ENCODE results near the gene PRKCQ.

Gene PRKCQ

DNA sequence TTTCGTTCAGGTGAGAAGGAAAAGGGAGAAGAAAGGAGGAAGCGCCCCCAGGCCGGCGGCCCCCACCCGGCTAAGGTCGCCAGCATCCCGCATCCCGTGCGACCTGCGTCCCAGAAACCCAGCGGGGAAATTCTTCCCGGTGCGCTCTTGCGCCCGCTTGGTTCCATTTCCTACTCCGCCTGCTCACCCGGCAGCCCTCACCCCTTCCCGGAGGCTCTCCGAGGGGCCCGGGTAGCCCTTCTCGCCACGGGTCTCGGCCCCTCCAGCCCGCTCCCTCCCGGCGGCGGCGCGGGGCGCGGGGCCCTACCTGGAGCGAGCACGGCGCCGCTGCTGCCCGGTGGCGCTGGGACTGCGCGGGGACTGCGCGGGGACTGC, at the start of gene PRKCQ:
Gene PRKCQ, minus strand, starts transcription at position 373 of the 375 bp plus-strand sequence. CDS start 65,141 bp downstream, outside the sequence.
- H3K4me1 Mint-ChIP-seq = peaks cover 6% of the 10 kb centered on the region
- no peaks in the 10 kb centered on the region for H3K36me3 Mint-ChIP-seq
- peak within 1 kb of the TSS; percentile 79 for H3K4me3 Mint-ChIP-seq
- ATAC-seq (ENCODE audit: low read depth) (peak; percentile 37), DNase-seq (ENCODE audit: low spot score in 2 of 2) (no peak)
- H3K27ac Mint-ChIP-seq = no peak within 1 kb of the TSS
- peaks cover 28% of the 10 kb centered on the region for H3K27me3 Mint-ChIP-seq
- no peaks in the 10 kb centered on the region for H3K9me3 Mint-ChIP-seq

- Mint-ChIP-seq H3K27me3 (peaks cover 6% of the 10 kb centered on the region), H3K4me3 (no peak overlapping the region), H3K27ac (no peak overlapping the region), H3K36me3 (no peaks in the 10 kb centered on the region), H3K4me1 (no peaks in the 10 kb centered on the region), H3K9me3 (no peaks in the 10 kb centered on the region)
- ATAC-seq (ENCODE audit: low read depth) = no peak
- DNase-seq (ENCODE audit: low spot score in 2 of 2) = no peak
Observed at GRCh38 chr10:6625428-6625827, 45.4 kb upstream of the PRKCQ start.

DNA sequence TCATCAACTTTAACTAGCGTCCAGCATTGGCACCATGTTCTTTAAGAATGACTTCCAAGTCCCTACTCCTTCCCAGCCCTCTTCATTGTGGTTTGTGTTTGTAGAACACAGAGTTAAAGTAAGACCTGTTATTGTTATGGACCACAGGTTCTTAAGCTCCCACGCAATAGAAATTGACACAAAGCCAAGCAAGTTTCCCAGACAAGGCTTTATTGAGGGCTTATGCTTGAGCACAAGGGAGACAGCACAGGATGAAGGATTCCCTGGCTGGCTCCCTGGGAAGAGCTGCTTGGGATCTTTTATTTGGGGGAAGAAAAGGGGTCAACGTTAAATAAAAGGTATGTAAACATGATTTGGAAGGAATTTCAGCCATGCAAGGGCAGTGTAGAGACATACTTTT, 44.3 kb upstream of the PRKCQ start:
- H3K4me3 Mint-ChIP-seq = no peak overlapping the region
- ATAC-seq (ENCODE audit: low read depth) (no peak), DNase-seq (ENCODE audit: low spot score in 2 of 2) (no peak)
- H3K4me1 Mint-ChIP-seq = no peaks in the 10 kb centered on the region
- no peaks in the 10 kb centered on the region for H3K9me3 Mint-ChIP-seq
- no peaks in the 10 kb centered on the region for H3K36me3 Mint-ChIP-seq
- H3K27ac Mint-ChIP-seq = no peak overlapping the region
- peaks cover 7% of the 10 kb centered on the region for H3K27me3 Mint-ChIP-seq

GRCh38 chr10:6622921-6623320, 42.8 kb upstream of the PRKCQ start:
- H3K4me1 Mint-ChIP-seq = no peaks in the 10 kb centered on the region
- H3K36me3 Mint-ChIP-seq = no peaks in the 10 kb centered on the region
- no peak for ATAC-seq (ENCODE audit: low read depth)
- no peak overlapping the region for H3K27ac Mint-ChIP-seq
- no peak for DNase-seq (ENCODE audit: low spot score in 2 of 2)
- H3K9me3 Mint-ChIP-seq = no peaks in the 10 kb centered on the region
- H3K27me3 Mint-ChIP-seq = peaks cover 11% of the 10 kb centered on the region
- no peak overlapping the region for H3K4me3 Mint-ChIP-seq

DNA sequence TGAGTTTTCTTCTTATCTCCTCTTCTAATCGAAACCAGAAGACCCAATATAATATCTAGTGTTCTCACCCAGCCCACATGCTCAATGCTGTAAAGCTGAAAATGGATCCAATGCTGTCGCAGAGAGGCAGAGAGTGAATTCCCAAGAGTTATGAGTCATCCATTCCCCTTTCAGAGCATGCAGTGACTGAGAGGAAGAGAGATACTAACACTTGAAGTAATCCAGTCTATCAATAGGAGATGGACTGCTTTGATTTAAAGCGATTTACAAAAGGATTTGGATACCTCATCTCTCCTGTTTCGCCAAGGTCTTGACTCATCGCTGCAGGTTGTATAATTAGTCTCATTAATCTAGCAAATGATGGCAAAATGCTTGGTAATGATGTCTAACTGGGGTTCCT, 41.5 kb upstream of the PRKCQ start:
- Mint-ChIP-seq H3K4me3 (no peak overlapping the region), H3K36me3 (no peaks in the 10 kb centered on the region), H3K4me1 (no peaks in the 10 kb centered on the region), H3K27ac (no peak overlapping the region), H3K27me3 (peaks cover 10% of the 10 kb centered on the region), H3K9me3 (no peaks in the 10 kb centered on the region)
- ATAC-seq (ENCODE audit: low read depth) = no peak
- no peak for DNase-seq (ENCODE audit: low spot score in 2 of 2)

DNA sequence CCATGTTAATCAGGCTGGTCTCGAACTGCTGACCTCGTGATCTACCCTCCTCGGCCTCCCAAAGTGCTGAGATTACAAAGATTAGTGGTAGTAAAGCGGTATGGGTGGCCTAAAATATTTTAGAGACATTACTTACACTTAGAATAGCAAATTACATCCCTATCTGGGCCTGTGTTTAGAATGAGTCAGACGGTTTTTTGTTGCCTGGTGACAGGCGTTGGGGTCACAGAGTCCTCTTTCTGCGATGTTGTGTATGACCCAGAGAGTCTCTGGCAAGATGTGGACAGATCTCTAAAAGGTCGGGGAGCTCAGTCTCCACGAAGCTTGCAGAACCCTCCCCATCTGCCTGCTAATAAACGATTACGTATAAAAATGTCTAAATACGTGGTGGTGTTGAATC, 39.6 kb upstream of the PRKCQ start:
- H3K4me1 Mint-ChIP-seq = no peaks in the 10 kb centered on the region
- DNase-seq (ENCODE audit: low spot score in 2 of 2) = no peak
- no peak for ATAC-seq (ENCODE audit: low read depth)
- no peak overlapping the region for H3K27ac Mint-ChIP-seq
- H3K27me3 Mint-ChIP-seq = peaks cover 10% of the 10 kb centered on the region
- H3K9me3 Mint-ChIP-seq = no peaks in the 10 kb centered on the region
- H3K4me3 Mint-ChIP-seq = no peak overlapping the region
- H3K36me3 Mint-ChIP-seq = no peaks in the 10 kb centered on the region

- DNase-seq (ENCODE audit: low spot score in 2 of 2) (no peak), ATAC-seq (ENCODE audit: low read depth) (no peak)
- Mint-ChIP-seq H3K27me3 (peaks cover 7% of the 10 kb centered on the region), H3K4me1 (no peaks in the 10 kb centered on the region), H3K4me3 (no peak overlapping the region), H3K36me3 (no peaks in the 10 kb centered on the region), H3K27ac (no peak overlapping the region), H3K9me3 (peaks cover 3% of the 10 kb centered on the region)
Observed at GRCh38 chr10:6618340-6618739, 38.3 kb upstream of the PRKCQ start.

DNA sequence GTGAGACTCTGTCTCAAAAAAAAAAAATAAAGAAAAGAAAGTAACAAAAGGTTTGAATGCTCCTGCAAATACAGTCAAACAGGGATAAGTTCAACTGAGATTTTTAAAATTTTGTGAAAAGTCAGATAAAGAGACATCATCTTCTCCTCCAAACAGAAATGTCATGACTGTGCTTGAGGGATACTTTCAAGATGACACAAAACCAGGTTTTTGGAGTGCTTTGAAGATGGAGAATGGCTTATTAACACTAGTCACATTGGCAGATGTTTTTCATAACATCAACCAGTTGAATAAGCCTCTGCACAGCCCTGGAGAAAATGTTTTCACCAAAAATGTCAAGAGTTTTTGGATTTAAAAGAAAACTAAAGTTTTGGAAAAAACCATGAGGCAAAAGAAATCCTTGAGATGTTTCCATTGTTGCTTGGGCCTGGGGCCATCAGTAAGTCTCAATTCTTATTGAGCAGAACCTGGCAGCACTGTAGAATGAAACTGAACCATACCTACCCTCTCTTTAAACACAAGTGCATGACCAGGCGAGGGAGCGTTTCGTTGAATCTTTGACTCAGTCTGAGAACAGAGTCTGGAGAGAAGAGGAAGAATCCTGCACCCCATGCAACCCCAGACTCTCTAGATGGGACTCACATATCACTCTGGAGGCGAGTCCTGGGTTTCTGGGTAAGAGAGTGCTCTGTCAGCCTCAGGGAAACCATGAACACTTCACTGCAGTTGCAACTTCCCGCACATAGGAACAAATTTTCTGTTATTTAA, 37.4 kb upstream of the PRKCQ start:
- DNase-seq (ENCODE audit: low spot score in 2 of 2) = no peak
- no peak overlapping the region for H3K4me3 Mint-ChIP-seq
- H3K36me3 Mint-ChIP-seq = no peaks in the 10 kb centered on the region
- H3K4me1 Mint-ChIP-seq = no peaks in the 10 kb centered on the region
- H3K9me3 Mint-ChIP-seq = peaks cover 3% of the 10 kb centered on the region
- peaks cover 8% of the 10 kb centered on the region for H3K27me3 Mint-ChIP-seq
- no peak overlapping the region for H3K27ac Mint-ChIP-seq
- no peak for ATAC-seq (ENCODE audit: low read depth)

DNA sequence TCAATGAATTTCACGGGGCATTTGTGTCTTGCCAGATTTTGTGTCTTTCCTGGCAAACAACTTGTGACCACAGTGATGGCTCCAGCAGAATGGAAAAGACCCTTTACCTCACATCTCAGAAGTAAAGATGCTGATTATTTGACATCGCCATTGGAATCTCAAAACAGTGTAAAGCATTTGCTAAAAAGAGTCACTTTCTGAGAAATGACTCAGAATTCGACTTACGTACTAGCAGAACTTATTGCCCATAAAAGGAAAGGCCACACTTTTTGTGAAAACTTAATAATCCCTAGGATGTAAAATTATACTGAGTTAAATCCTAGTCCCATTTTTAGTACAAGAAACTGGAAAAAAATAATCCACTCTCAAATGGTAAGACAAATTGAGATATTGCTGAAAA, 35.9 kb upstream of the PRKCQ start:
- no peak overlapping the region for H3K4me3 Mint-ChIP-seq
- peaks cover 10% of the 10 kb centered on the region for H3K27me3 Mint-ChIP-seq
- H3K4me1 Mint-ChIP-seq = no peaks in the 10 kb centered on the region
- H3K36me3 Mint-ChIP-seq = no peaks in the 10 kb centered on the region
- no peak overlapping the region for H3K27ac Mint-ChIP-seq
- DNase-seq (ENCODE audit: low spot score in 2 of 2) (no peak), ATAC-seq (ENCODE audit: low read depth) (no peak)
- peaks cover 3% of the 10 kb centered on the region for H3K9me3 Mint-ChIP-seq

- peaks cover 2% of the 10 kb centered on the region for H3K4me1 Mint-ChIP-seq
- no peak for ATAC-seq (ENCODE audit: low read depth)
- H3K36me3 Mint-ChIP-seq = no peaks in the 10 kb centered on the region
- H3K4me3 Mint-ChIP-seq = no peak overlapping the region
- DNase-seq (ENCODE audit: low spot score in 2 of 2) = no peak
- H3K27ac Mint-ChIP-seq = no peak overlapping the region
- H3K27me3 Mint-ChIP-seq = peaks cover 9% of the 10 kb centered on the region
- H3K9me3 Mint-ChIP-seq = peaks cover 7% of the 10 kb centered on the region
Observed at GRCh38 chr10:6612371-6612770, 32.3 kb upstream of the PRKCQ start.

- Mint-ChIP-seq H3K9me3 (peaks cover 7% of the 10 kb centered on the region), H3K27ac (no peak overlapping the region), H3K27me3 (peaks cover 12% of the 10 kb centered on the region), H3K4me1 (peaks cover 2% of the 10 kb centered on the region), H3K36me3 (no peaks in the 10 kb centered on the region), H3K4me3 (no peak overlapping the region)
- DNase-seq (ENCODE audit: low spot score in 2 of 2) = no peak
- no peak for ATAC-seq (ENCODE audit: low read depth)
Observed at GRCh38 chr10:6610647-6611046, 30.6 kb upstream of the PRKCQ start.

DNA sequence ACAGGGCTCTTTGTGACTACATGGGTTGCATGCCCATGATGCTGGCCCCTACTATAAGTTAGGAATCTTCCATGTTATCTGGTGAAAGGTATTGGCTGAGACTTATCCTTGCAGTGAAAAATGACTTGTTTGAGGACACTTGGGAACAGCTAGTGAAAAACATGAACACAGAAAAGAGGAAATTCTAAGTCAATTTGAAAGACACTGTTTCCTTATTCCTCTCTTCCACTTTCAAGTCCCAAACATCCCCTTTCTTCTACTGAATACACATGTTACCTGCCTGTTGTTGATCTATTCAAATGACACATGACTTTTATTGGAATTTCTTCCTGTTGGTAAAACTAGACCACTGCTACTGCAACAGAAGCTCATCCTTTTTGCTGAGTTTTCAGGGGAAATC, 29.5 kb upstream of the PRKCQ start:
- H3K4me3 Mint-ChIP-seq = no peak overlapping the region

DNA sequence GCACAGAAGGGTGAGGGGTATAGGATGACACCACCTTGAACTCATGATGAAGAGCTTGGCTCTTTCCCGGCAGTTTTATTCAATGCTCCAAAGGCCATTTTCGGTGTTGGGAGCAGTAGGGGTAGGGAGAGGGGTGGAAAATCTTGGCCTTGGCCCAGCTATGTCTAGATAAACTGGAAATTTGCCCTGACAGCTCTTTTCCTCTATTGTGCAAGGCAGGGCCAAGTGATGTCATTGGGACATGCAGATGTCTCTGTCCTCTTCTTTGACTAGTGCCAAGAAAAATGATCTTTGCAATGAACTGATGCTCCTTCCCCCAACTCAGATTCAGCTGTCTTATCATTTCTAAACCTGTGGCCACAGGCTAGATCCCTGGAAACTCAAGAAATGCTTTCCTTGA, 27.7 kb upstream of the PRKCQ start:
- Mint-ChIP-seq H3K4me1 (peaks cover 2% of the 10 kb centered on the region), H3K9me3 (peaks cover 4% of the 10 kb centered on the region), H3K27ac (no peak overlapping the region), H3K4me3 (no peak overlapping the region), H3K36me3 (no peaks in the 10 kb centered on the region), H3K27me3 (peaks cover 20% of the 10 kb centered on the region)
- ATAC-seq (ENCODE audit: low read depth) (no peak), DNase-seq (ENCODE audit: low spot score in 2 of 2) (no peak)

More for the DNA sequence above, 29.5 kb upstream of the PRKCQ start:
- no peak for DNase-seq (ENCODE audit: low spot score in 2 of 2)
- peaks cover 2% of the 10 kb centered on the region for H3K4me1 Mint-ChIP-seq
- peaks cover 7% of the 10 kb centered on the region for H3K9me3 Mint-ChIP-seq
- H3K27ac Mint-ChIP-seq = no peak overlapping the region
- no peak for ATAC-seq (ENCODE audit: low read depth)
- peaks cover 16% of the 10 kb centered on the region for H3K27me3 Mint-ChIP-seq
- H3K36me3 Mint-ChIP-seq = no peaks in the 10 kb centered on the region

- peaks cover 2% of the 10 kb centered on the region for H3K4me1 Mint-ChIP-seq
- H3K27me3 Mint-ChIP-seq = peaks cover 20% of the 10 kb centered on the region
- H3K4me3 Mint-ChIP-seq = no peak overlapping the region
- H3K9me3 Mint-ChIP-seq = peaks cover 4% of the 10 kb centered on the region
- DNase-seq (ENCODE audit: low spot score in 2 of 2) (no peak), ATAC-seq (ENCODE audit: low read depth) (no peak)
- H3K27ac Mint-ChIP-seq = no peak overlapping the region
- H3K36me3 Mint-ChIP-seq = no peaks in the 10 kb centered on the region
Observed at GRCh38 chr10:6607182-6607581, 27.1 kb upstream of the PRKCQ start.

Measured in memory B cell (primary cell).